HepG2 (cell line): ENCODE measurements around the gene SYNGR2. TPM values are rescaled to one million over a fixed set of nuclear protein-coding genes. Genes with fewer than 3 reads are reported as not detected.

Experiments
- ADNP ChIP-seq: sonication (generic); formaldehyde crosslinking; IDR thresholded peaks from 2 replicates; pipeline ENCODE4 v1.4.0; 2020; ENCODE audit warnings: missing genetic modification reagents
- ELF1 ChIP-seq: sonication (generic); formaldehyde crosslinking; IDR thresholded peaks from 2 replicates; pipeline ENCODE4 v1.4.0; 2020; ENCODE audit warnings: missing genetic modification reagents
- ELF3 ChIP-seq: IDR thresholded peaks from 2 replicates; pipeline ENCODE4 v1.6.1; 2016; ENCODE audit warnings: missing genetic modification reagents, missing compliant biosample characterization
- IKZF4 ChIP-seq: sonication (generic); formaldehyde crosslinking; IDR thresholded peaks from 2 replicates; pipeline ENCODE4 v1.5.1; 2020; ENCODE audit warnings: borderline replicate concordance, mild to moderate bottlenecking, low read depth, missing genetic modification reagents; ENCODE audit errors: not compliant biosample characterization
- MXD3 ChIP-seq: IDR thresholded peaks from 2 replicates; pipeline ENCODE4 v1.6.1; 2016; ENCODE audit warnings: mild to moderate bottlenecking, missing biosample characterization, missing genetic modification reagents
- PAX8 ChIP-seq: sonication (generic); formaldehyde crosslinking; IDR thresholded peaks from 2 replicates; pipeline ENCODE4 v1.8.0; 2022; ENCODE audit warnings: mild to moderate bottlenecking, missing genetic modification reagents, borderline replicate concordance
- PRPF4 ChIP-seq: fragments of 200-400 bp; formaldehyde crosslinking; IDR thresholded peaks from 2 replicates; pipeline ENCODE4 v1.6.1; 2016; ENCODE audit warnings: low read length, low read depth; ENCODE audit not compliant: poor library complexity, severe bottlenecking
- RCOR2 ChIP-seq: IDR thresholded peaks from 2 replicates; pipeline ENCODE4 v1.6.1; 2016; ENCODE audit warnings: missing biosample characterization, missing genetic modification reagents
- SIX1 ChIP-seq: sonication (generic); formaldehyde crosslinking; IDR thresholded peaks from 2 replicates; pipeline ENCODE4 v1.4.0; 2020; ENCODE audit warnings: missing genetic modification reagents, borderline replicate concordance
- TAF15 ChIP-seq: fragments of 200-400 bp; formaldehyde crosslinking; IDR thresholded peaks from one replicate; pipeline ENCODE4 v1.6.1; 2018; ENCODE audit warnings: mild to moderate bottlenecking, low read depth, low read length; ENCODE audit not compliant: poor library complexity, severe bottlenecking
- TARDBP ChIP-seq: sonication (generic); formaldehyde crosslinking; IDR thresholded peaks from 2 replicates; pipeline ENCODE4 v1.8.0; 2022; ENCODE audit warnings: mild to moderate bottlenecking, missing genetic modification reagents
- TBP ChIP-seq: sonication (generic); formaldehyde crosslinking; IDR thresholded peaks from 2 replicates; pipeline ENCODE4 v1.5.0; 2020; ENCODE audit warnings: missing genetic modification reagents
- THAP7 ChIP-seq: sonication (generic); formaldehyde crosslinking; IDR thresholded peaks from 2 replicates; pipeline ENCODE4 v1.8.1; 2023; ENCODE audit warnings: mild to moderate bottlenecking, missing genetic modification reagents
- ZNF451 ChIP-seq: sonication (generic); formaldehyde crosslinking; IDR thresholded peaks from 2 replicates; pipeline ENCODE4 v1.5.0; 2020; ENCODE audit warnings: mild to moderate bottlenecking, missing genetic modification reagents
- polyA plus RNA-seq, 8 experiments: library from polyadenylated mRNA; depleted of rRNA in 3 of 8; stranded (reverse) in 7 of 8; unstranded in 1 of 8; fragments of >200 nt; fragmentation: Illumina TruSeq in 4 of 8; extraction: Trizol in 4 of 8; gene quantifications; 2 replicates each; pipeline versions ENCODE4 v1.2.1 to v1.2.3, GENCODE V29; 2011 to 2016; ENCODE audit warnings: low read depth in 4 of 8, missing spikeins in 1 of 8, mixed read lengths in 1 of 8; ENCODE audit not compliant: insufficient read depth in 1 of 8
- total RNA-seq, 5 experiments: library from RNA; depleted of rRNA; stranded (reverse); fragments of >200 nt; fragmentation: Illumina TruSeq; extraction: Trizol; gene quantifications; 2 replicates each; pipeline ENCODE4 v1.2.3, GENCODE V29; 2016; ENCODE audit warnings: low read depth in 1 of 5
- TF ChIP-seq, protein P1 (sequence below): sonication (generic); formaldehyde crosslinking; IDR thresholded peaks from 2 replicates; pipeline ENCODE4 v1.5.1; 2020; ENCODE audit warnings: mild to moderate bottlenecking, missing genetic modification reagents, moderate library complexity

SYNGR2 gene
- total and polyA plus RNA-seq, 2 of the 13 experiments (the other 11 are each of a cell fraction or from before 2014, with no cell fraction given): 46.7 to 170 TPM

DNA sequence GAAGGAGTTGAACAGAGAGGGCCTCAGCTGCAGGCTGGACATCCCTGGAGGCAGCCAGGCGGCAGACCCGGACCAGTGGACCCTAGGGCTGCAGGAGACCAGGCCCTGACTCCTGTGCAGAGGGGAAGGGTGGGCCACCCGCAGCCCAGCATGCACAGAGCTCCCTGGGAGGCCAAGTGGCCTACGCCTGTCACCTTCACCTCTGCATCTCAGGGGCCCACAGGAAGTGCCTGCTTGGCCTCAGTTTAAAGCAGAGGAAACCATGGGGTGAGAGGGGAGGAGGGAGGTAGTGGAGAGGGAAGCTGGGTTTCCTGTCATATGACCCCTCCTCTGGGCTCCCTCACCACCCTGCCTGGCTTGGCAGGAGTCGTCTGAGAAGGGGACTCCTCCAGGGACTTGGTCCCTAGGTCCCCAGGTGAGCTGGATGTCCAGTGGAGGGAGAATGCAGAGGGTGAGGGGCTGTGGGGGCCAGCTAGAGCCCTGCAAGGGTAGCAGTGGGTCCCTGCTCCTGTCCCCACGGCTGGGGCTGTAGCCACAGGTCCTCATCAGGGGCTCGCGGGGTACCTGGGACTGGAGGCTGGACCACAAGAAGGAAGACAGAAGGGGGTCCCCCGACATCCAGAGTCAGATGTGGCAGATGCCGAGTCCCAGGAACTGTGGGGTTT lies 37.8 kb upstream of the SYNGR2 start, which contains the start of gene TMC8 (continued):
- TF ChIP-seq, protein P1, sequence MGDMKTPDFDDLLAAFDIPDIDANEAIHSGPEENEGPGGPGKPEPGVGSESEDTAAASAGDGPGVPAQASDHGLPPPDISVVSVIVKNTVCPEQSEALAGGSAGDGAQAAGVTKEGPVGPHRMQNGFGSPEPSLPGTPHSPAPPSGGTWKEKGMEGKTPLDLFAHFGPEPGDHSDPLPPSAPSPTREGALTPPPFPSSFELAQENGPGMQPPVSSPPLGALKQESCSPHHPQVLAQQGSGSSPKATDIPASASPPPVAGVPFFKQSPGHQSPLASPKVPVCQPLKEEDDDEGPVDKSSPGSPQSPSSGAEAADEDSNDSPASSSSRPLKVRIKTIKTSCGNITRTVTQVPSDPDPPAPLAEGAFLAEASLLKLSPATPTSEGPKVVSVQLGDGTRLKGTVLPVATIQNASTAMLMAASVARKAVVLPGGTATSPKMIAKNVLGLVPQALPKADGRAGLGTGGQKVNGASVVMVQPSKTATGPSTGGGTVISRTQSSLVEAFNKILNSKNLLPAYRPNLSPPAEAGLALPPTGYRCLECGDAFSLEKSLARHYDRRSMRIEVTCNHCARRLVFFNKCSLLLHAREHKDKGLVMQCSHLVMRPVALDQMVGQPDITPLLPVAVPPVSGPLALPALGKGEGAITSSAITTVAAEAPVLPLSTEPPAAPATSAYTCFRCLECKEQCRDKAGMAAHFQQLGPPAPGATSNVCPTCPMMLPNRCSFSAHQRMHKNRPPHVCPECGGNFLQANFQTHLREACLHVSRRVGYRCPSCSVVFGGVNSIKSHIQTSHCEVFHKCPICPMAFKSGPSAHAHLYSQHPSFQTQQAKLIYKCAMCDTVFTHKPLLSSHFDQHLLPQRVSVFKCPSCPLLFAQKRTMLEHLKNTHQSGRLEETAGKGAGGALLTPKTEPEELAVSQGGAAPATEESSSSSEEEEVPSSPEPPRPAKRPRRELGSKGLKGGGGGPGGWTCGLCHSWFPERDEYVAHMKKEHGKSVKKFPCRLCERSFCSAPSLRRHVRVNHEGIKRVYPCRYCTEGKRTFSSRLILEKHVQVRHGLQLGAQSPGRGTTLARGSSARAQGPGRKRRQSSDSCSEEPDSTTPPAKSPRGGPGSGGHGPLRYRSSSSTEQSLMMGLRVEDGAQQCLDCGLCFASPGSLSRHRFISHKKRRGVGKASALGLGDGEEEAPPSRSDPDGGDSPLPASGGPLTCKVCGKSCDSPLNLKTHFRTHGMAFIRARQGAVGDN: peak; percentile 98
- TF ChIP-seq RCOR2 (peak; percentile 42; the same call in 1 of the 2 replicates), ELF3 (CRISPR knock-in tag) (peak; percentile 91), PRPF4 (no peak), TARDBP (CRISPR knock-in tag) (peak; percentile 26; the same call in 1 of the 2 replicates), ADNP (CRISPR knock-in tag) (no peak), IKZF4 (CRISPR knock-in tag) (no peak), SIX1 (CRISPR knock-in tag) (no peak; the same call in 1 of the 2 replicates), ZNF451 (peak; percentile 32; the same call in 1 of the 2 replicates), ELF1 (CRISPR knock-in tag) (peak; percentile 74), TBP (CRISPR knock-in tag) (no peak), MXD3 (CRISPR knock-in tag) (0 out of 2 replicates have a peak, but pooled peaks have one; percentile 31), PAX8 (CRISPR knock-in tag) (no peak), TAF15 (no peak), THAP7 (no peak; the same call in 1 of the 2 replicates)
